IPS-15b (cell line): ENCODE results near the gene DPY19L3.

Experiments used
- H3K27me3 ChIP-seq: one replicate; pipeline ENCODE4 v1.6.1; 2013; ENCODE audit warnings: low read length; ENCODE audit not compliant: control insufficient read depth, insufficient read depth
- H3K36me3 ChIP-seq: one replicate; pipeline ENCODE4 v1.6.1; 2013; ENCODE audit warnings: low read length; ENCODE audit not compliant: control insufficient read depth, insufficient read depth
- H3K4me1 ChIP-seq: one replicate; pipeline ENCODE4 v1.6.1; 2013; ENCODE audit warnings: mild to moderate bottlenecking, low read length; ENCODE audit not compliant: control insufficient read depth, insufficient read depth
- H3K4me3 ChIP-seq: one replicate; pipeline ENCODE4 v1.5.1; 2013; ENCODE audit warnings: low read depth, low read length
- H3K9ac ChIP-seq: one replicate; pipeline ENCODE4 v1.6.1; 2013; ENCODE audit warnings: low read depth, mild to moderate bottlenecking, low read length
- H3K9me3 ChIP-seq: one replicate; pipeline ENCODE4 v1.6.1; 2013; ENCODE audit warnings: mild to moderate bottlenecking, low read length; ENCODE audit not compliant: control insufficient read depth, insufficient read depth

The DPY19L3 gene

DNA sequence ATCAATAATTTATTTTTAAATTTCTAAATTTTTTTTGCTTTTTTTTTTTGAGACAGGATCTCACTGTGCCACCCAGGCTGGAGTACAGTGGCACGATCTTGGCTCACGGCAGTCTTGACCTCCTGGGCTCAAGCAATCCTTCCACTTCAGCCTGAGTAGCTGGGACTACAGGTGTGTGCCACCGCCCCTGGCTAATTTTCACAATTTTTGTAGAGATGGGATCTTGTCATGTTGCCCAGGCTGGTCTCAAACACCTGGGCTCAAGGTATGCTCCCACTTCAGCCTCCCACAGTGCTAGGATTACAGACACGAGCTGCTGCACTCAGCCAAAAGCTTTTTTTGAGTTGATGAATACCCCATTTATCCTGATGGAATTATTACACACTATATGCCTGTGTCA is 50.8 kb downstream of the DPY19L3 start:
- H3K4me3 ChIP-seq: no peak overlapping the region
- H3K4me1 ChIP-seq: no peaks in the 10 kb centered on the region
- no peak overlapping the region for H3K9ac ChIP-seq
- peaks cover 9% of the 10 kb centered on the region for H3K36me3 ChIP-seq
- H3K27me3 ChIP-seq: no peaks in the 10 kb centered on the region
- no peaks in the 10 kb centered on the region for H3K9me3 ChIP-seq

DNA sequence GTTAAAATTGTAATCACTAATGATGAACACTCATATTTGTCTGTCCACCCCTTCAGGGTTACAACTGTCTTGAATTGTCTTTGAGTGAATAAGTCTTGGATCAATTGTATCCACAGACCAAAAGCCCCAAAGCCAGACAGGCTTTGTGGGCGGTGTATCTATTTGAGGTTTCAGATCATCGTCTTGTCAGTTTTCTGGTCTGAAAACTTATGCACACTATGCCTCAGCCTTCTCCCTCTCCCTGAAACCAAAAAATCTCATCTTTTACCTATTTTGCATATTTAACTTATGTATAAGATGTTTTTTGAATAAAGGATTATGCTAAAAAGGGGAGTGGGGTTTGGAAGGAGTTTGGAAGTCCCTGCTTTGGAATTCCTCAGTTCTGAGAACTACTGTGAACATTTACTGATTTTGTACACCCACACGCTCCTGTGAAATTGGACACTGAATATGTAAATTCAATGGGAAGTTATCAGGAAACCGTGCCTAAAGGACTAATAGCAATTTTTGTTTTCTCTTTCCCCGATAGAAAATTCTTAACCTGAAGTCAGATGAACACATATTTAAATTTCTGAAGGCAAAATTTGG is 52.1 kb downstream of the DPY19L3 start:
- Histone ChIP-seq H3K4me3 (no peak overlapping the region), H3K4me1 (no peaks in the 10 kb centered on the region), H3K9me3 (no peaks in the 10 kb centered on the region), H3K36me3 (peaks cover 6% of the 10 kb centered on the region), H3K27me3 (no peaks in the 10 kb centered on the region), H3K9ac (no peak overlapping the region)

DNA sequence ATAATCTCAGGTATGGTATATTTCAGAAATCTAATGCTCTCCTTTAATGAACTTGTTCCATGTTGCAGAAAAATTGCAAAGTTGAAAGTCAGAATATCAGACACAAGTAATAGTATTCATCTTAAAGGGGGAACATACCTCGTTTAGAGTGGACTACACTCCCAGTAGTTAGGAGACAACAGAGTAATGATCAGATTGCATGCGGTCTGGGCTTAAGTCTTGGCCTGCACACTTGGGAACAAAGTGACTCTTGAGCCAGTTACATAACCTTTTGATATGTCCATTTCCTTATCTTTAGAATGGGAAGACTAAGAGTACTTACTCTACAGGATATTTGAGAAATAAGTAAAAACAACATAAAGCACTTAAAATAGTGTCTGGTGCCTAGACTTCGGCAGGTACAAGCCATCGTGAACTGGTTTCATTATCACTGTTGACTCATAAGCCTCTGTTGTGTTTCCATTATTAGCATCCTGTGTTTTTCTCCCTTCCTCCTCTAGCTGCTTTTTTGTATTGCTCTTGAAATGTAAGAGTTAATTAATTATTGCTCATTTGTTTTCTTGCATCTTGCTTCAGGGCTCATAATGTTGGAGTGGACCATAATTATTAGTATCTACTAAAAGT is 53.0 kb downstream of the DPY19L3 start:
- Histone ChIP-seq H3K9ac (no peak overlapping the region), H3K4me3 (no peak overlapping the region), H3K9me3 (no peaks in the 10 kb centered on the region), H3K4me1 (no peaks in the 10 kb centered on the region), H3K36me3 (peaks cover 6% of the 10 kb centered on the region), H3K27me3 (no peaks in the 10 kb centered on the region)

DNA sequence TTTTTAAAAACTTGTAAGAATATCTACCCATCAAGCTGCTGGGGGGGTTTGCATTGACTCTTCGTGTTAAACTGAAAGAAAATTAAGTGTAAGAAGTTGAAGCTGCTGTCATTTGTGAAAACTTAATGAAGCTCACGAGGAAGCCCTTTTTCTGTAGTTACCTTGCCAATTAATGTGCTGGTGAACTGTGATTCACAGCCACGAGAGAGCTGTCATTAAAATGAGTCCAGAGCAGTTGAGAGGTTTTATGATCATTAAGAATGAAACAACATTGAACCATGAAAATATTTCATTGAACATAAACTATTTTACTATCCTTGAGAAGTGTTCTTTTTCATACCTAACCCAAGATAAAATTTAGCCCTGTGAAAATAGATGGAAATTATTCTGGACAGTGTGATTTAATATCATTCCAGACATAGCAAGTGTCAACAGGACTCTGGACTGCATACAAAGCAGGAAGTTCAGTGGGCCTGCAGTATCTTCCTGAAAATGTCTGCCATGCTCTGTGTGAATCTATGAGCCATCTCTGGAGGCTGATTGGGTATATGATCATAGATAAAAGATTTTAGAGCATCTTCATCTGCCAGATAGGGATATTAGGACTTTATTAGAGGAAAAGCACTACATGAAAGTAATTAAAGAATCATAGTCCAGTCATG is 53.8 kb downstream of the DPY19L3 start:
- Histone ChIP-seq H3K9me3 (no peaks in the 10 kb centered on the region), H3K4me1 (no peaks in the 10 kb centered on the region), H3K27me3 (no peaks in the 10 kb centered on the region), H3K36me3 (peaks cover 6% of the 10 kb centered on the region), H3K4me3 (no peak overlapping the region), H3K9ac (no peak overlapping the region)

DNA sequence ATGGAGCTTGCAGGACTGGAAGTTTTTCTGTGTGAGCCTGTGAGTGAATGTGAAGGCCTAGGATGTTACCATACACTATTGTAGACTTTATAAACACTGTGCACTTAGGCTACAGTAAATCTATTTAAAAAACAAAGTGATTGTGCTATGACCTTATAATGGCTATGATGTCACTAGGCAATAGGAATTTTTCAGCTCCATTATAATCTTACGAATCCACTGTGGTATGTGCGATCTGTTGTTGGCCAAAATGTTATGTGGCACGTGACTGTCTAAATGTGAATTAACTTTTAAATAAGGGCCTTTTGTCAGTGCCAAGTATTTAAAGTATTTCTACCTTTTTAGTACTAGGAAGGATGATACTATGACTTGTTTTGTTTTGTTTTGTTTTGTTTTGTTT is 54.9 kb downstream of the DPY19L3 start:
- H3K4me1 ChIP-seq: no peaks in the 10 kb centered on the region
- no peaks in the 10 kb centered on the region for H3K27me3 ChIP-seq
- no peak overlapping the region for H3K9ac ChIP-seq
- H3K9me3 ChIP-seq: no peaks in the 10 kb centered on the region
- peaks cover 6% of the 10 kb centered on the region for H3K36me3 ChIP-seq
- no peak overlapping the region for H3K4me3 ChIP-seq

DNA sequence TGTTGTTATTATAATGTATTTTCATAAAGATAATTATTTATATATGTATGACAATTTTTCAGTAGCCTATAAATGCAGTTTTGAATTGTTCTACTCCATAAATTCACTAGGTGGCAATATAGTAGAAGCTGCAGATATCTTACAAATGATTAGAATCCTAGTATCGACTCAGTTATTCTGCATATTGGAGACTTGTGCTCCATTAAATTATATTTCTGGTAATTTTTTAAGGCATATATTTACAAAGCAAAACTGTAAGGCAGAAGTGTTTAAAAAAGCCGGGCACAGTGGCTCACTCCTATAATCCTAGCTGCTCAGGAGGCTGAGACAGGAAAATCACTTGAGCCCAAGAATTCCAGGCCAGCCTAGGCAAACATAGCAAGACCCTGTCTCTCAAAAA is 58.7 kb downstream of the DPY19L3 start:
- no peaks in the 10 kb centered on the region for H3K9me3 ChIP-seq
- no peaks in the 10 kb centered on the region for H3K27me3 ChIP-seq
- no peaks in the 10 kb centered on the region for H3K4me1 ChIP-seq
- no peaks in the 10 kb centered on the region for H3K36me3 ChIP-seq
- no peak overlapping the region for H3K9ac ChIP-seq
- H3K4me3 ChIP-seq: no peak overlapping the region

DNA sequence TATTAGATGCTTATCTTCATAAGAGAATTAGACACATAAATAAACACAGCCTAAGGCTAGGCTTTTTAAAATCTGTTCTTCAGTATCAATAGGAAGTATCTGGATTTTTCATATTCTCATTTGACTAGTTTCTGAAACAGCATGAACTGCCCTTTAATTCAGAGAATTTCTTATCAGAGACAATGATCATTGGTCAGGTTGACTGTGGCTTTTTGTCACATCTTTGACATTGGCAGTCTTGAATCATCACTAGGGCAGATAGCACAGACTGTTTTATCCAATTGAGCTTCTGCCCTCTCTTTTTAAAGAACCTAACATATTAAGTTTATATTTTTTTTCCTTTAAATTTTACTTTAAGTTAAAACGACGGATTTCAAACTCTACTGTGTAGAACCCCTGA is 59.6 kb downstream of the DPY19L3 start:
- H3K4me1 ChIP-seq: no peaks in the 10 kb centered on the region
- H3K9me3 ChIP-seq: no peaks in the 10 kb centered on the region
- H3K27me3 ChIP-seq: no peaks in the 10 kb centered on the region
- H3K9ac ChIP-seq: no peak overlapping the region
- H3K4me3 ChIP-seq: no peak overlapping the region
- H3K36me3 ChIP-seq: no peaks in the 10 kb centered on the region

DNA sequence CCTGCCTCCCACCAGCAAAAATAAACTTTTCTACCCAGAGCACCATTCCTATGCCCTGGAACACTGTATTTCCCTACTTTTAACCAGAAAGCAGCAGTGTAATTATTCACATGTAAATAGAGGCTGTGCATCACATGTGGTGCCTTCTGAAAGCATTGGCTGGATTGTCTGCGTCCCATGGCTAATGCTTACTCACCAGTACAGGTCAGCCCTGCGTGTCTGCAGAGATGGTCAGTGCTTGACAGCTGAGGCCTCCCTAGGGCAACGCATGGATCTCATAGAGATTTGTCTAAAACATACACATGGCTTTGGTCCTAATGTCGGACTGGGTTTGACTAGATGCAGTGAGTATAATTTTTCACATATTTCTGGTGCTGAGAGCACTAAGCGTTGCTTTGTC is 64.2 kb downstream of the DPY19L3 start:
- Histone ChIP-seq H3K9me3 (no peaks in the 10 kb centered on the region), H3K27me3 (no peaks in the 10 kb centered on the region), H3K9ac (no peak overlapping the region), H3K36me3 (no peaks in the 10 kb centered on the region), H3K4me3 (no peak overlapping the region), H3K4me1 (no peaks in the 10 kb centered on the region)

- Histone ChIP-seq H3K36me3 (no peaks in the 10 kb centered on the region), H3K4me3 (no peak overlapping the region), H3K9ac (no peak overlapping the region), H3K27me3 (no peaks in the 10 kb centered on the region), H3K4me1 (no peaks in the 10 kb centered on the region), H3K9me3 (no peaks in the 10 kb centered on the region)
Measured at GRCh38 chr19:32471095-32471494, 65.5 kb downstream of the DPY19L3 start.

- no peaks in the 10 kb centered on the region for H3K27me3 ChIP-seq
- no peak overlapping the region for H3K4me3 ChIP-seq
- H3K36me3 ChIP-seq: no peaks in the 10 kb centered on the region
- H3K9me3 ChIP-seq: no peaks in the 10 kb centered on the region
- H3K9ac ChIP-seq: no peak overlapping the region
- no peaks in the 10 kb centered on the region for H3K4me1 ChIP-seq
Measured at GRCh38 chr19:32471811-32472210, 66.2 kb downstream of the DPY19L3 start.

DNA sequence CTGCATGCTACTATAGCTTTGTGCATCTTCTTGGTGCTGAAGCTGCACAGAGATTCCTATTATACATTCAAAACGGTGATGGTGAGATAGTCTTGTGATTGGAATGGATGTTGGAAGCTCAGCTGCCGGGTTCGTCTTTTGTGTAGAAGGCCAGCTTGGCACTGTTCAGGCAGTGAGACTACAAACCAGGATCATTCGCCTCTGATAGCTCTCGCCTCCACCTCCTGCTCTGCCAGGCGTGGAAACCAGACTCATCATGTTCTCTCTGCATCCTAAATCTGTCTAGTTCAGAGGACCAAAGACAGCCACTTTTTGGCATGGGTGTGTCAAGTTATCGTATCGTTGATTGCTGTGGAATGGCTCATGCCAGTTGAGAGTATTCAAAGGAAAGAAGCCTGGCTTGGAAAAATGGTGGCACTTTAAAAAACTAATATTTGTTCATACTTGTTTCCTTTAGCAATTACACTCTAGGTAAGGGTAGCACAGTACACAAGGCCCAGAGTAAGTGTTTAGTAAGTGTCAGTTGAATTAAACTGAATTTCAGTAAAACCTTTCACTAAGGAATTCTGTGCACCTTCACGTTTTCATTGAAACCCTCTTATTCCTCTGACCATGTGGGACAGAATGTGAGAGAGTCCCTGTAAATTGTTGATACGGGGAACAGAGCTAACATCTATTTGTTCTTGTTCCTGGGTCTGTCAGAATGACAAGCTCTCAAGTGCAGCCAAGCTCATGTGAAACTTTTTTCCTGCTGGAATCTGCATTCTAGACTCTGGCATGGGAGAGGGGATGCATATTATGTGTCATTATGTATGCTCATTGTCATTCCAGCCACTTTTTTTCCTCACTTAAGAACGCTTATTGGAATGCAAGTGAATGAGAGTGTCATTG is 69.8 kb downstream of the DPY19L3 start:
- Histone ChIP-seq H3K4me3 (no peak overlapping the region), H3K36me3 (peaks cover 17% of the 10 kb centered on the region), H3K27me3 (no peaks in the 10 kb centered on the region), H3K9ac (no peak overlapping the region), H3K4me1 (no peaks in the 10 kb centered on the region), H3K9me3 (no peaks in the 10 kb centered on the region)
